Fibroblast of lung (primary cell): ENCODE measurements around the gene ARHGEF7. TPM values are rescaled to one million over a fixed set of nuclear protein-coding genes. Genes with fewer than 3 reads are reported as not detected.

ENCODE experiments used
- DNase-seq, 2 donors: peaks; one replicate each; pipeline versions ENCODE4 v3.0.0 to v3.0.0-alpha.2; 2010; ENCODE audit warnings: low read depth in 2 of 2
- H2AFZ ChIP-seq: 2 replicates; pipeline ENCODE4 v1.5.1; 2012; ENCODE audit warnings: low read length, control low read depth, inconsistent platforms
- H3K27ac ChIP-seq: 2 replicates; pipeline ENCODE4 v1.5.1; 2011; ENCODE audit warnings: low read length, control low read depth; ENCODE audit not compliant: insufficient read depth
- H3K27me3 ChIP-seq: 2 replicates; pipeline ENCODE4 v1.5.1; 2011; ENCODE audit warnings: mild to moderate bottlenecking, low read length; ENCODE audit not compliant: control insufficient read depth, insufficient read depth
- H3K36me3 ChIP-seq: 2 replicates; pipeline ENCODE4 v1.5.1; 2011; ENCODE audit warnings: low read length; ENCODE audit not compliant: control insufficient read depth, insufficient read depth
- H3K4me1 ChIP-seq: 2 replicates; pipeline ENCODE4 v1.5.1; 2011; ENCODE audit warnings: low read length; ENCODE audit not compliant: control insufficient read depth, insufficient read depth; ENCODE audit errors: extremely low read depth
- H3K4me2 ChIP-seq: 2 replicates; pipeline ENCODE4 v1.5.1; 2011; ENCODE audit warnings: low read length, control low read depth; ENCODE audit not compliant: insufficient read depth; ENCODE audit errors: extremely low read depth
- H3K4me3 ChIP-seq, 4 experiments: fragments of 200-600 bp in 1 of 4; sonication (generic) in 1 of 4; replicated peaks in 1 of 4; 2 replicates each; pipeline ENCODE4 v1.5.1; 2011 to 2016; ENCODE audit warnings: low read length in 4 of 4, low read depth in 3 of 4, mild to moderate bottlenecking in 3 of 4, control low read depth in 2 of 4, inconsistent platforms in 1 of 4, mixed read lengths in 1 of 4; ENCODE audit not compliant: insufficient read depth in 1 of 4; ENCODE audit errors: control extremely low read depth in 1 of 4
- H3K79me2 ChIP-seq: 2 replicates; pipeline ENCODE4 v1.5.1; 2012; ENCODE audit warnings: mild to moderate bottlenecking, low read length, inconsistent platforms; ENCODE audit not compliant: control insufficient read depth, insufficient read depth
- H3K9ac ChIP-seq: 2 replicates; pipeline ENCODE4 v1.5.1; 2011; ENCODE audit warnings: mild to moderate bottlenecking, low read length, control low read depth; ENCODE audit not compliant: insufficient read depth
- H3K9me3 ChIP-seq: 2 replicates; pipeline ENCODE4 v1.5.1; 2012; ENCODE audit warnings: low read depth, low read length; ENCODE audit not compliant: control insufficient read depth, insufficient read depth
- H4K20me1 ChIP-seq: 2 replicates; pipeline ENCODE4 v1.5.1; 2011; ENCODE audit warnings: low read length; ENCODE audit not compliant: control insufficient read depth, insufficient read depth; ENCODE audit errors: extremely low read depth
- CTCF ChIP-seq, 2 donors: IDR thresholded peaks in 1 of 2; conservative IDR thresholded peaks in 1 of 2; 1 replicate in 1 of 2; 2 replicates in 1 of 2; pipeline ENCODE4 v1.5.1; 2011 to 2012; ENCODE audit warnings: low read length in 2 of 2, control low read depth in 1 of 2, inconsistent platforms in 1 of 2, low read depth in 1 of 2, mild to moderate bottlenecking in 1 of 2
- EZH2 ChIP-seq: IDR thresholded peaks from 2 replicates; pipeline ENCODE4 v1.5.1; 2012; ENCODE audit warnings: low read length, control low read depth, mild to moderate bottlenecking; ENCODE audit errors: missing control alignments
- polyA plus RNA-seq, 2 donors: library from polyadenylated mRNA; depleted of rRNA in 1 of 2; stranded (reverse) in 1 of 2; unstranded in 1 of 2; fragments of >200 nt; gene quantifications; 2 replicates each; pipeline ENCODE4 v1.2.1, GENCODE V29; 2011 to 2012; ENCODE audit warnings: missing spikeins in 1 of 2
- total RNA-seq: library from RNA; depleted of rRNA; stranded (reverse); fragments of >200 nt; gene quantifications from 2 replicates; pipeline ENCODE4 v1.2.1, GENCODE V29; 2014

Gene ARHGEF7
- total and polyA plus RNA-seq, 2 donors (not counting 1 experiment from before 2014, with no cell fraction given): 29.1 to 42.8 TPM

GRCh38 chr13:111265701-111266035 lies 150.6 kb downstream of the ARHGEF7 start:
- no peak overlapping the region for H3K4me2 ChIP-seq
- H3K4me1 ChIP-seq: no peaks in the 10 kb centered on the region
- no peak overlapping the region for H3K9ac ChIP-seq
- no peak overlapping the region for H2AFZ ChIP-seq
- H4K20me1 ChIP-seq: no peaks in the 10 kb centered on the region
- H3K4me3 ChIP-seq: no peak overlapping the region
- no peaks in the 10 kb centered on the region for H3K9me3 ChIP-seq
- TF ChIP-seq EZH2 (no peak), CTCF (conservative IDR thresholded peaks at IDR 0.05 in 1 of 2, IDR thresholded peaks at IDR 0.05 in 1 of 2; ENCODE audit: low read depth in 1 of 2, low read length in 2 of 2) (no peak)
- H3K27ac ChIP-seq: no peak overlapping the region
- no peak for DNase-seq
- no peaks in the 10 kb centered on the region for H3K79me2 ChIP-seq
- H3K36me3 ChIP-seq: peaks cover 3% of the 10 kb centered on the region
- no peaks in the 10 kb centered on the region for H3K27me3 ChIP-seq

- Histone ChIP-seq H3K36me3 (peaks cover 3% of the 10 kb centered on the region), H3K4me1 (no peaks in the 10 kb centered on the region), H3K4me2 (no peak overlapping the region), H2AFZ (no peak overlapping the region), H3K9ac (no peak overlapping the region), H3K9me3 (no peaks in the 10 kb centered on the region), H3K27ac (no peak overlapping the region), H4K20me1 (no peaks in the 10 kb centered on the region), H3K4me3 (no peak overlapping the region), H3K79me2 (peaks cover 2% of the 10 kb centered on the region), H3K27me3 (no peaks in the 10 kb centered on the region)
- TF ChIP-seq CTCF (conservative IDR thresholded peaks at IDR 0.05 in 1 of 2, IDR thresholded peaks at IDR 0.05 in 1 of 2; ENCODE audit: low read depth in 1 of 2, low read length in 2 of 2): no peak
- no peak for TF ChIP-seq EZH2
- no peak for DNase-seq
Measured at GRCh38 chr13:111267205-111267604, 152.1 kb downstream of the ARHGEF7 start.

- H3K9me3 ChIP-seq: no peaks in the 10 kb centered on the region
- peaks cover 2% of the 10 kb centered on the region for H3K79me2 ChIP-seq
- H3K4me2 ChIP-seq: no peak overlapping the region
- peak overlapping the region in 1 of 4 experiments; percentile 7 for H3K4me3 ChIP-seq
- no peak overlapping the region for H3K9ac ChIP-seq
- DNase-seq: peak; percentile 14 to 87
- H3K27ac ChIP-seq: no peak overlapping the region
- no peaks in the 10 kb centered on the region for H4K20me1 ChIP-seq
- TF ChIP-seq CTCF (conservative IDR thresholded peaks at IDR 0.05 in 1 of 2, IDR thresholded peaks at IDR 0.05 in 1 of 2; ENCODE audit: low read depth in 1 of 2, low read length in 2 of 2) (no peak), EZH2 (no peak)
- H3K4me1 ChIP-seq: no peaks in the 10 kb centered on the region
- H3K36me3 ChIP-seq: peaks cover 3% of the 10 kb centered on the region
- no peak overlapping the region for H2AFZ ChIP-seq
- no peaks in the 10 kb centered on the region for H3K27me3 ChIP-seq
Measured at GRCh38 chr13:111267784-111268183, 152.7 kb downstream of the ARHGEF7 start.
